HG03354 (cell line): ENCODE data around the gene ZNF474.

Source experiments
- ATAC-seq: cut with Tn5 transposase; IDR thresholded peaks from one replicate; pipeline ENCODE4 v1.9.1; 2021; ENCODE audit warnings: mild to moderate bottlenecking; ENCODE audit not compliant: unreplicated experiment, poor library complexity, severe bottlenecking

The ZNF474 gene

DNA sequence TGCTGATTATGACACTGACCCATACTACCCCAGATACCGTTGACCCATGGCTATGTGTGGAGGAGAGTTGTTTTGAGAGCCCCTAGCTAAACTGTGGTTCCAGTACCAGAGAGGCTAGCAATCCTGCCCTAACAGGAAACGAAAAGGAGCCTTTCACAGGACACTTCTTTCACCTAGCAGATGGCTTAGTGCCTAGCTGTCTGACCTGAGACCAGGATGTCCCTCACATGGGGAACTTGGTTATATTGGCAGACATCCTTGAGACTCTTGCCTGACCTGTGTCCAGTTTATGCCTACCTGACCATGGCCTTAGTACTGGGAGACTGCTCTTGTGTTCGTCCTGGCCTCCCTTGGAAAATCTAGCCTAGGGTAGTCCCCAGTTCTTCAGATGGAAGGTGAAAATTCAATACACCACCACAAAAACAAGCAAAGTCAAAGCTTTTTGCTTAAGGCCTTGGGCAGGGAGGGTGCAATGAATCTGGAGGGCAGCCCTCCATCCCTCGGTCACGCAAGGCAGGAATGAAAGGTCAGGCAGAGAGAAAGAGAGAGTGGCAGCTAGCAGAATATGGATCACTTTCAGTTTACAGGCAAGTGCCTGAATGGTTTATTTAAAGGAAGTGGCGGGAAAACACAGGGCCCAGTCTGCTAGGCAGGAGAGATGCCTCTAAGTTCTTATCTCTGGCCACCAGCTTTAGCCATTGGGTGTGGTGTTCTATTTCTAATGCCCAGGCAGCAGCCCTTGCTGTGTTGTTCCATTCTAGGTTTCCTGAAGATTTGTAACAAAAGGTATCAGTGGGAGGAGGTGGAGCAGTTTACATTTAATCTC is 16.4 kb upstream of the ZNF474 start:
- no peak for ATAC-seq

DNA sequence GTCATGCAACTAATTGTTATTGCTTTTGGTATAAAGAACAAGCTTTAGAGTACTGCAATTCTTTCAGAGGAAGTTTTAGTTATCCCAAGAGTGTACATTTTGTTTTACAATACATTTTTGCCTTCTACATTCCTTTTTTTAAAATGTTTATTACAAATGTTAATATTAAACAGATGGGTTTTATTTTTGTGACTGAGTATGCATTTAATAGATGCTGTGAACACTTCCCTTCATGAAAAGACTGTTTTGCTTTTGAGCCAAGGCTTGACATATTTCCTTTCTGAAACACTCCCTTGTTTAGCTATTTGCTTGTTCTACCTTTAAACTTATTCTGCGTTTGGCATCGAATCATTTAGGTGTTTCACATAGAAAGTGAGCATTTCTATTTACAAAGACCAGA is 14.8 kb upstream of the ZNF474 start:
- ATAC-seq: no peak

DNA sequence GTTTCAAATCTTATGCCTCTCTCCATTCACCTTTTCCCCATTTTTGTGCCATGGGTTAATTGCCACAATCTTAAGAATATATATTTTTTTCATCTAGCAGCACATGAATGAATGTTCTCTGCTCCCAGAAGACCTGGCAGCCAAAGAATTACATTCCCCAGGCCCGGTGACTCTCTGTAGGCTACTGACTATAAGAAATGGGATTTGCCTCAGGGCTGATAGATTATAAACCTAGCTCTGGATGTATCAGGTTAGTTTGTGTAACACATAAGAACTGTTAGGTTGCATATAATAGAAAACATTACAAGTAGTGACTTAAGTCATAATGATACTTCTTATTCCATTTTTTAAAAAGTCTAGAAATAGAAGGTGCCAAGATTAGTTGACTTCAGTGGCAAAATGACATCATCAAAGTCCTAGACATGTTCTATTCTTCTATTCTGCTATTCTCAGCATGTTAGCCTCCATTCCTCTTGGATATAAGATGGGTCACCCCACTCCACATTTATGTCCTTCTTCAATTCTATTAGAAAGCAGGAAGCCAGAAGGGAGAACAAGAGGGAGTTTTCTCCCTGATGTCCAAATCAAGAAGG is 10.9 kb upstream of the ZNF474 start:
- ATAC-seq: no peak

- ATAC-seq: no peak
Measured at GRCh38 chr5:122119205-122119604, 10.1 kb upstream of the ZNF474 start.

DNA sequence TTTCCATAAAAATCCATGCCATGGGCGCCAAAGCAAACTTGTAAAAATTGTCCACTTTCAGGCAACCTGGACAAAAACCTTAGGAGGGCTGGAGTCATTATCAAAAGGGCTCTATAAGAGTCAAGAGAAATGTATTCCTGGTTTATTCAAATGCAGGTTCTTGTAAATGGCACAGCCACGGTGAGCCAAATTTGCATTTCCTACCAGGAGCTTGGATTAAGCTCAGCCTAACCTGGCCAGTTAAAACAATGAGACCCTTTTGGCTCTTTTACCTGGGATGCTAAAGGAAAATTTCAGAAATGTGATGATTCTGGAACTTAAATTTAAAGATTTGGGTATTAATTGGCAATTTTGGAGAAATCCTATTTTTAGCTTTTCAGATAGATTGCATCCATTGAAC is 8.9 kb upstream of the ZNF474 start:
- no peak for ATAC-seq

DNA sequence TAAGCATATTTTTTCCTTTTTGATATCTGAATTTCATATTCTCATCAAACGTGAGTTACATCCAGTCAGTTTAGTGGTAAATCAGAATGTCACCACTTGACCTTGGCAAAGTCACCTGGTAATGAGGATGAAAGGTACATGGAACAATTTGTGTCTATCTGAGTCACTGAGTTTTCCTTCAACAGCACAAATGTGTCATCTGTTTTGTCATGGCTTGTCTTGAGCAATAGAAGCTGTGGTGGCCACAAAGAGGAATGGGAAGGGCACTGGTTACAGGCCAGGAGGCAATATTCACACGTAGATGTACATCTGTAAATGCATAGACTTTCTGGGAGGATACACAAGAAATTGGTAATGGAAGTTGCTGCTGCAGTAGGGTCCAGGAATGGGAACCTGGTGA is 8.4 kb upstream of the ZNF474 start:
- no peak for ATAC-seq

GRCh38 chr5:122121479-122122465 is 7.6 kb upstream of the ZNF474 start:
- ATAC-seq: no peak

- ATAC-seq: no peak
Measured at GRCh38 chr5:122124766-122125165, 4.6 kb upstream of the ZNF474 start.

DNA sequence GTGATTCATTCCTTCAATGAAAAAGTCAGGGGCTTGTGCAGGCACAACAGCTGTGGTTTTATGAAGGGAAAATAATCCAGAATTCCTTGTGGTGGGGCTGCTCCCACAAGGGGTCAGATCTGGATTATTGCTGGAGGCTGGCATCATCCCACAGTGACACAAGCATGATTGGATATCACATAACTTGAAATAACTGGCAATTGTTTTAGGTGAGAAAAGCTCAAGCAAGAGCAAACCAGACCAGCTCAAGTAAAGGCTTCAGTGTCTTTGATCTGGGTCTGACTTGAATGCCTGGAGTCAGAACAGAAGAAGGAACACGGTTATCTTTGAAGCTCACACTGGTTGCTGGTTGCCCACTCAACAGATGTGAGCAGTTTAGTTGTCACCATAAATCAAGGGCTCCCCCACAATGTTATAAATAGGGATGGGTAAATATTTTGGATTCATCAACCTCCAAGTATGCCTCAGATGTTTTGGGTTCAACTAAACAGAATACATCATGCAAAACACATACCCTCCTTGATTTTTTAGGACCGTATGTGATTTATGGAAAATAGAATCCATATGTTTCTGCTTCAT is 3.1 kb upstream of the ZNF474 start:
- no peak for ATAC-seq

DNA sequence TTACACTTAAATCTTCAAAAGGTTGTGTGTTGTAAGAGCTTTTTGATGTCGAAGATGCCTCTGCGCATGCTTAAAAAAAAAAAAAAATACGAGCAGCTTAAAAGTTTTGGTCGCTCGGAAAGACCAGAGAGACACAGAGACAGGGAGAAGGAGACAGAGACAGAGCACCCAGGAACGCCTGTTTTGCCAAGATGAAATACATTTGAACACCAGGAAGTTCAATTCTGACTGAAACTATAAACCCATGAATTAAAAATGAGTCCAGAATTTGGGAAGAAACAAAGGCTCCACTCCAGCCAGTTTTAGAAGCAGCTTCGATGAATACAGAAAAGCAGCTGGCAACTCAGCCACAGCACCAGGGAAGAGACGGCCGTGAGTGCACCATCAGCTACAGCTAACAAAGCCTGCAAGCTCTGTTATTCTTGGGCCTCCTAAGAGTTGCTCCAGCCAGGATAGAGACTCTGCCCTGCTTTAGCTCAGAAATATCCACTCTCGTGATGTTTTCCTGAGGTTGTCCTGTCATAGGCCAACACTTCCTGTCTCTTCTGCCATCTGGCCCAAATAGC is 2.5 kb upstream of the ZNF474 start:
- no peak for ATAC-seq

GRCh38 chr5:122130152-122130551 is 806 bp downstream of the ZNF474 start:
- ATAC-seq: no peak

DNA sequence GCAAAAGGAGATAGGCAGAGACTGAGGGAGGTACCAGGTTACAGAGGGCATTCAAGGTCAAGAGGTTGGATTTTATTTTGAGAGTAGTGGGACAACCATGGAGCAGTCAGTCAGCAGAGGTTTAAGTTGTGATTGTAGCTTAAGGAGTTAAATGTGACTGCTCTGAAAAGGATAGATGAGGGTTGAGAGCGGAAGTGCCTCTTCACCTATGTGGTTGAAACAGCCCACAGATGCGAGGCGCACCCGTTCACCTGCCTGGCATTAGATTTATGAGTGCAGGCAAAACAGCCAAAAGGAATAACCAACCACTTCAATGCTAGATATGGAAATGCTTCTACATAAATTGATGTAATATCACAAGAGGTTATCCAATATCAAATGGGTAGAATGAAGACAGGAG is 8.4 kb downstream of the ZNF474 start:
- ATAC-seq: no peak

- ATAC-seq: no peak
Measured at GRCh38 chr5:122138356-122138755, 9.0 kb downstream of the ZNF474 start.

GRCh38 chr5:122140900-122141299 is 11.6 kb downstream of the ZNF474 start:
- ATAC-seq: no peak

DNA sequence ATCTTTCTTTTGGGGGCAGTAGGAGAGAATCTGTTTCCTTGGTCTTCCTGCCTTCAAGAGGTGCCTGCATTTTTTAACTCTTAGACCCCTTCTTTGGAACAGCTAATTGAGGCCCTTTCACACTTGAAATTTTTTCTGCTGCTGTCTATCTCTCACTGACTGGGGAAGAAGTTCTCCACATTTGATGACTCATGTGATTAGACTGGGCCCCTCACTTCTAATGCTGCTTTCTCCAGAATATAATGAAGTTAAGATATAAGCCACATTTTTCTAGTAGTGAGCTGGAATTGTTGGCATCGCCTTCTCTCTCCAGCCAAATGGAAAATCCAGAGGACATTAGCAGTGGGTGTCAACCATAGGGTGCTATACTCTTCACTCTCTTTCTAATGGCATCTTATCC is 12.4 kb downstream of the ZNF474 start:
- no peak for ATAC-seq

- no peak for ATAC-seq
Measured at GRCh38 chr5:122142480-122143164, 13.3 kb downstream of the ZNF474 start.

DNA sequence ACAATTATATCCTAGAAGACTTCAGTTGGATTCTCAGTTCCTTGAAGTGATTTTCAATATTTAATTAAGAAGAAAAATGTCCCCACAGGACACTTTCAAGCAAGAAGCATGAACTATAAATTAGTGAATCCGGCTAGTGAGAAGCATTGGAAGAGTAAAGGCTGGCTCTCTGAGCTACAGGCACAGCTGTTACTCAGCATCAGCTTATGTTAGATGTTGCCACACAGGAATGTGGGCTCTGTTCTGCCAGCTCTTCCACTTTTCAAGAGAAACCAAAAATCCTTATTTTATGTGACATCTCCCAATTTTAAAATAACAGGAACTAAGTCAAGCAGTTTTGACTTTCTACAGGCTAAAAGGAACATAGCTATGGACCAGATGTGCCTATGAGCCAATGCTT is 14.9 kb downstream of the ZNF474 start:
- no peak for ATAC-seq

- no peak for ATAC-seq
Measured at GRCh38 chr5:122145906-122146305, 16.6 kb downstream of the ZNF474 start.
